Measurements from ENCODE around the gene SPATC1L.

The SPATC1L gene

DNA sequence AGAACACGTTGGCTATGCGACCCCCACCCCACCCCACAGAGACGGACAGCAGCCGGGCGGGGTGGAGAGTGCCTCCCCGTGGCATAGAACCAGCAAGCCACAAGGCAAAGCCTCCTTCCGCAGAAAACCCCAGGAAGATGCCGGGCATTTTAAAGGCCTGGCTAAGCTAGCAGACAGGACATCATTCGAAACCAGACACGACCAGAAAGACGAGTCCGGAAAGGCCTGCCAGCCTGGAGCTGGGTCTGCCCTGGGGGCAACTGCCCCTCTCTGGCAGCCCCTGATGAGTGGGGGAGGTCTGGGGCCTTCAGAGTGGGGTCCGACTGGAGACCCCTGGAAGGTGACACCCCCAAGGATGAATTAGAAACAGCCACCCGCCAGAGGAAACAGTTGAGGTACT, 37.4 kb downstream of the SPATC1L start:
- ATAC-seq = no peak
- TF ChIP-seq TOX (CRISPR knock-in tag; IDR thresholded peaks at IDR 0.05; ENCODE audit: borderline replicate concordance) (no peak), ZNF8 (CRISPR knock-in tag; IDR thresholded peaks at IDR 0.05) (no peak), GLIS3 (CRISPR knock-in tag; IDR thresholded peaks at IDR 0.05) (no peak), CSDC2 (CRISPR knock-in tag; IDR thresholded peaks at IDR 0.05) (no peak), ZFP3 (CRISPR knock-in tag; IDR thresholded peaks at IDR 0.05) (no peak), TCF4 (CRISPR knock-in tag; IDR thresholded peaks at IDR 0.05; ENCODE audit: borderline replicate concordance) (no peak), PPARA (CRISPR knock-in tag; IDR thresholded peaks at IDR 0.05; ENCODE audit: borderline replicate concordance) (no peak), ZNF70 (CRISPR knock-in tag; IDR thresholded peaks at IDR 0.05) (no peak), ARNTL (CRISPR knock-in tag; IDR thresholded peaks at IDR 0.05; ENCODE audit: borderline replicate concordance, low read depth) (no peak), RARB (CRISPR knock-in tag; IDR thresholded peaks at IDR 0.05) (no peak), BACH2 (CRISPR knock-in tag; IDR thresholded peaks at IDR 0.05; ENCODE audit: borderline replicate concordance) (no peak), ESRRG (CRISPR knock-in tag; IDR thresholded peaks at IDR 0.05) (no peak), ZC3H10 (CRISPR knock-in tag; IDR thresholded peaks at IDR 0.05) (no peak), ISL1 (CRISPR knock-in tag; IDR thresholded peaks at IDR 0.05) (no peak), ZNF565 (CRISPR knock-in tag; conservative IDR thresholded peaks at IDR 0.05; ENCODE audit: low read depth) (no peak), ZFP30 (CRISPR knock-in tag; IDR thresholded peaks at IDR 0.05) (no peak)
- TF ChIP-seq, protein P1, sequence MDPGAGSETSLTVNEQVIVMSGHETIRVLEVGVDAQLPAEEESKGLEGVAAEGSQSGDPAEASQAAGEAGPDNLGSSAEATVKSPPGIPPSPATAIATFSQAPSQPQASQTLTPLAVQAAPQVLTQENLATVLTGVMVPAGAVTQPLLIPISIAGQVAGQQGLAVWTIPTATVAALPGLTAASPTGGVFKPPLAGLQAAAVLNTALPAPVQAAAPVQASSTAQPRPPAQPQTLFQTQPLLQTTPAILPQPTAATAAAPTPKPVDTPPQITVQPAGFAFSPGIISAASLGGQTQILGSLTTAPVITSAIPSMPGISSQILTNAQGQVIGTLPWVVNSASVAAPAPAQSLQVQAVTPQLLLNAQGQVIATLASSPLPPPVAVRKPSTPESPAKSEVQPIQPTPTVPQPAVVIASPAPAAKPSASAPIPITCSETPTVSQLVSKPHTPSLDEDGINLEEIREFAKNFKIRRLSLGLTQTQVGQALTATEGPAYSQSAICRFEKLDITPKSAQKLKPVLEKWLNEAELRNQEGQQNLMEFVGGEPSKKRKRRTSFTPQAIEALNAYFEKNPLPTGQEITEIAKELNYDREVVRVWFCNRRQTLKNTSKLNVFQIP (CRISPR knock-in tag; IDR thresholded peaks at IDR 0.05; ENCODE audit: borderline replicate concordance, low read depth) = no peak
- TF ChIP-seq, protein P2, sequence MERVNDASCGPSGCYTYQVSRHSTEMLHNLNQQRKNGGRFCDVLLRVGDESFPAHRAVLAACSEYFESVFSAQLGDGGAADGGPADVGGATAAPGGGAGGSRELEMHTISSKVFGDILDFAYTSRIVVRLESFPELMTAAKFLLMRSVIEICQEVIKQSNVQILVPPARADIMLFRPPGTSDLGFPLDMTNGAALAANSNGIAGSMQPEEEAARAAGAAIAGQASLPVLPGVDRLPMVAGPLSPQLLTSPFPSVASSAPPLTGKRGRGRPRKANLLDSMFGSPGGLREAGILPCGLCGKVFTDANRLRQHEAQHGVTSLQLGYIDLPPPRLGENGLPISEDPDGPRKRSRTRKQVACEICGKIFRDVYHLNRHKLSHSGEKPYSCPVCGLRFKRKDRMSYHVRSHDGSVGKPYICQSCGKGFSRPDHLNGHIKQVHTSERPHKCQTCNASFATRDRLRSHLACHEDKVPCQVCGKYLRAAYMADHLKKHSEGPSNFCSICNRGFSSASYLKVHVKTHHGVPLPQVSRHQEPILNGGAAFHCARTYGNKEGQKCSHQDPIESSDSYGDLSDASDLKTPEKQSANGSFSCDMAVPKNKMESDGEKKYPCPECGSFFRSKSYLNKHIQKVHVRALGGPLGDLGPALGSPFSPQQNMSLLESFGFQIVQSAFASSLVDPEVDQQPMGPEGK (CRISPR knock-in tag; IDR thresholded peaks at IDR 0.05; ENCODE audit: borderline replicate concordance) = no peak
- TF ChIP-seq, protein P3, sequence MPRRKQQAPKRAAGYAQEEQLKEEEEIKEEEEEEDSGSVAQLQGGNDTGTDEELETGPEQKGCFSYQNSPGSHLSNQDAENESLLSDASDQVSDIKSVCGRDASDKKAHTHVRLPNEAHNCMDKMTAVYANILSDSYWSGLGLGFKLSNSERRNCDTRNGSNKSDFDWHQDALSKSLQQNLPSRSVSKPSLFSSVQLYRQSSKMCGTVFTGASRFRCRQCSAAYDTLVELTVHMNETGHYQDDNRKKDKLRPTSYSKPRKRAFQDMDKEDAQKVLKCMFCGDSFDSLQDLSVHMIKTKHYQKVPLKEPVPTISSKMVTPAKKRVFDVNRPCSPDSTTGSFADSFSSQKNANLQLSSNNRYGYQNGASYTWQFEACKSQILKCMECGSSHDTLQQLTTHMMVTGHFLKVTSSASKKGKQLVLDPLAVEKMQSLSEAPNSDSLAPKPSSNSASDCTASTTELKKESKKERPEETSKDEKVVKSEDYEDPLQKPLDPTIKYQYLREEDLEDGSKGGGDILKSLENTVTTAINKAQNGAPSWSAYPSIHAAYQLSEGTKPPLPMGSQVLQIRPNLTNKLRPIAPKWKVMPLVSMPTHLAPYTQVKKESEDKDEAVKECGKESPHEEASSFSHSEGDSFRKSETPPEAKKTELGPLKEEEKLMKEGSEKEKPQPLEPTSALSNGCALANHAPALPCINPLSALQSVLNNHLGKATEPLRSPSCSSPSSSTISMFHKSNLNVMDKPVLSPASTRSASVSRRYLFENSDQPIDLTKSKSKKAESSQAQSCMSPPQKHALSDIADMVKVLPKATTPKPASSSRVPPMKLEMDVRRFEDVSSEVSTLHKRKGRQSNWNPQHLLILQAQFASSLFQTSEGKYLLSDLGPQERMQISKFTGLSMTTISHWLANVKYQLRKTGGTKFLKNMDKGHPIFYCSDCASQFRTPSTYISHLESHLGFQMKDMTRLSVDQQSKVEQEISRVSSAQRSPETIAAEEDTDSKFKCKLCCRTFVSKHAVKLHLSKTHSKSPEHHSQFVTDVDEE (CRISPR knock-in tag; IDR thresholded peaks at IDR 0.05) = no peak

DNA sequence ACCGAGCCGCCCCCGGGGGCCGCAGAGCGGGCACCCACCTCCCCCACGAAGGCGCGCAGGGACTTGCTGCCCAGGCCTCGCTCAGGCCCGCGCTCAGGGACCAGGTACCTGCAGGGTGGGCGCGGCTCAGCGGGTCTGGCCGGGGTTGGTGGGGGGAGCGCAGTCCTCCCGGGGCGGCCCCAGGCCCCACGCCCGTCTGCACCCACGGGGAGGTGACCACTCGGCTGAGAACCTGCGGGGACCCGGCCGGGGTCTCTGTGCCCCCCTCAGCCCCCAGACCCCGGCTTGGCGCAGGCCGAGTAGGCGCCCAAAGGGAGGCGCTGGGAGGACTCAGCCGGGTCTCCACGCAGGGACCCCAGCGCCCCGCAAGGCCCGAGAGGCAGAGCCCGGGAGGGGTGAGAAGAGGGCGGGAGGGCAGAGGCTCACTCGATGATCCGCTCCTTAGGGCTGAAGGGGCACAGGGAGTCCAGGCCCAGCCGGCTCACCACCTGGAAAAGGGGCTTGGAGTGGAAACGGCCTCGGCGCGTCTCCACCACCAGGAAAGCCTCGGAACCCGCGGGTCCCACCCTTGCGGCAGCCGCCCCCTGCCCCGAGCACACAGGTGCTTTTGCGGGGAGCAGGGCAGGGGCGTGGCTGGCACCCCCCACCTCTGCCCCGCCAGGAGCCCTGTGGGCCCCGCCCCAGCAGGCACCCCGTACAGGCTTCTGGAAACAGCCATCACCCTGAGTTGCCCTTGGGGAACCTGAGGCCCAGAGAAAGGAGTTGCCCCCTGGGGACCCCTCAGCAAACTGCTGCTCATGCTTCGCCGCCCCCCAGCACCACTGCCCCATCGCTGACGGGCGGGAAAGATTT, 38.2 kb downstream of the SPATC1L start:
- TF ChIP-seq ZFP3 (CRISPR knock-in tag; IDR thresholded peaks at IDR 0.05) (no peak), TCF4 (CRISPR knock-in tag; IDR thresholded peaks at IDR 0.05; ENCODE audit: borderline replicate concordance) (no peak), GLIS3 (CRISPR knock-in tag; IDR thresholded peaks at IDR 0.05) (no peak), ZNF70 (CRISPR knock-in tag; IDR thresholded peaks at IDR 0.05) (no peak), ESRRG (CRISPR knock-in tag; IDR thresholded peaks at IDR 0.05) (no peak), ARNTL (CRISPR knock-in tag; IDR thresholded peaks at IDR 0.05; ENCODE audit: borderline replicate concordance, low read depth) (no peak), ISL1 (CRISPR knock-in tag; IDR thresholded peaks at IDR 0.05) (no peak), ZC3H10 (CRISPR knock-in tag; IDR thresholded peaks at IDR 0.05) (no peak), BACH2 (CRISPR knock-in tag; IDR thresholded peaks at IDR 0.05; ENCODE audit: borderline replicate concordance) (no peak), TOX (CRISPR knock-in tag; IDR thresholded peaks at IDR 0.05; ENCODE audit: borderline replicate concordance) (no peak), OSR1 (CRISPR knock-in tag; IDR thresholded peaks at IDR 0.05) (no peak)
- TF ChIP-seq, protein P1 (CRISPR knock-in tag; IDR thresholded peaks at IDR 0.05; ENCODE audit: borderline replicate concordance, low read depth) = no peak
- TF ChIP-seq, protein P4, sequence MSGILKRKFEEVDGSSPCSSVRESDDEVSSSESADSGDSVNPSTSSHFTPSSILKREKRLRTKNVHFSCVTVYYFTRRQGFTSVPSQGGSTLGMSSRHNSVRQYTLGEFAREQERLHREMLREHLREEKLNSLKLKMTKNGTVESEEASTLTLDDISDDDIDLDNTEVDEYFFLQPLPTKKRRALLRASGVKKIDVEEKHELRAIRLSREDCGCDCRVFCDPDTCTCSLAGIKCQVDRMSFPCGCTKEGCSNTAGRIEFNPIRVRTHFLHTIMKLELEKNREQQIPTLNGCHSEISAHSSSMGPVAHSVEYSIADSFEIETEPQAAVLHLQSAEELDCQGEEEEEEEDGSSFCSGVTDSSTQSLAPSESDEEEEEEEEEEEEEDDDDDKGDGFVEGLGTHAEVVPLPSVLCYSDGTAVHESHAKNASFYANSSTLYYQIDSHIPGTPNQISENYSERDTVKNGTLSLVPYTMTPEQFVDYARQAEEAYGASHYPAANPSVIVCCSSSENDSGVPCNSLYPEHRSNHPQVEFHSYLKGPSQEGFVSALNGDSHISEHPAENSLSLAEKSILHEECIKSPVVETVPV (CRISPR knock-in tag; IDR thresholded peaks at IDR 0.05) = no peak
- no peak for ATAC-seq
